Loucy (cell line): ENCODE results near the gene PPP1R27.

Experiments
- H2AFZ ChIP-seq: fragments of 200-600 bp; sonication (generic); 2 replicates; pipeline ENCODE4 v1.6.0; 2016; ENCODE audit warnings: antibody characterized with exemption, mild to moderate bottlenecking, low read length, moderate library complexity
- H3F3A ChIP-seq: fragments of 200-600 bp; 2 replicates; pipeline ENCODE4 v1.6.0; 2016; ENCODE audit warnings: antibody characterized with exemption, low read depth, mild to moderate bottlenecking
- H3K27me3 ChIP-seq: fragments of 200-600 bp; sonication (generic); 2 replicates; pipeline ENCODE4 v1.6.1; 2014; ENCODE audit warnings: low read length, mild to moderate bottlenecking; ENCODE audit not compliant: insufficient read depth, poor library complexity, severe bottlenecking
- H3K36me3 ChIP-seq: fragments of 200-600 bp; sonication (generic); 2 replicates; pipeline ENCODE4 v1.6.1; 2016; ENCODE audit warnings: low read length; ENCODE audit not compliant: insufficient read depth
- H3K4me1 ChIP-seq: fragments of 200-600 bp; sonication (generic); 2 replicates; pipeline ENCODE4 v1.5.1; 2014; ENCODE audit warnings: low read length, mild to moderate bottlenecking; ENCODE audit not compliant: insufficient read depth, poor library complexity, severe bottlenecking
- H3K4me2 ChIP-seq: fragments of 200-600 bp; sonication (generic); 2 replicates; pipeline ENCODE4 v1.6.0; 2014; ENCODE audit warnings: antibody characterized with exemption, low read length, low read depth, mild to moderate bottlenecking; ENCODE audit not compliant: poor library complexity, severe bottlenecking
- H3K4me3 ChIP-seq: fragments of 200-600 bp; sonication (generic); 2 replicates; pipeline ENCODE4 v1.5.1; 2014; ENCODE audit warnings: low read length, mild to moderate bottlenecking, mixed read lengths; ENCODE audit not compliant: poor library complexity, severe bottlenecking
- H3K79me2 ChIP-seq: fragments of 200-600 bp; sonication (generic); 2 replicates; pipeline ENCODE4 v1.6.1; 2014; ENCODE audit warnings: low read length; ENCODE audit not compliant: insufficient read depth
- H3K9ac ChIP-seq: fragments of 200-600 bp; sonication (generic); 2 replicates; pipeline ENCODE4 v1.6.0; 2014; ENCODE audit warnings: mild to moderate bottlenecking, low read depth, low read length, moderate library complexity; ENCODE audit not compliant: poor library complexity, severe bottlenecking
- H3K9me2 ChIP-seq: fragments of 200-600 bp; sonication (generic); replicated peaks from 2 replicates; pipeline ENCODE4 v1.6.1; 2016; ENCODE audit warnings: low read depth, low read length, mixed read lengths
- H3K9me3 ChIP-seq: fragments of 200-600 bp; sonication (generic); 2 replicates; pipeline ENCODE4 v1.6.1; 2014; ENCODE audit warnings: mild to moderate bottlenecking, antibody characterized with exemption, low read length, low read depth; ENCODE audit not compliant: insufficient read depth
- H4K20me1 ChIP-seq: fragments of 200-600 bp; sonication (generic); 2 replicates; pipeline ENCODE4 v1.6.0; 2014; ENCODE audit warnings: antibody characterized with exemption, low read length, mild to moderate bottlenecking; ENCODE audit not compliant: insufficient read depth, poor library complexity, severe bottlenecking
- EZH2phosphoT487 ChIP-seq: fragments of 200-600 bp; IDR thresholded peaks from 2 replicates; pipeline ENCODE4 v1.6.1; 2018; ENCODE audit warnings: antibody characterized with exemption, mild to moderate bottlenecking, moderate library complexity, borderline replicate concordance
- TF ChIP-seq, protein P1 (sequence below): fragments of 200-600 bp; sonication (generic); conservative IDR thresholded peaks from 2 replicates; pipeline ENCODE4 v1.5.1; 2014; ENCODE audit warnings: mild to moderate bottlenecking, antibody characterized with exemption, low read length

PPP1R27 gene

DNA sequence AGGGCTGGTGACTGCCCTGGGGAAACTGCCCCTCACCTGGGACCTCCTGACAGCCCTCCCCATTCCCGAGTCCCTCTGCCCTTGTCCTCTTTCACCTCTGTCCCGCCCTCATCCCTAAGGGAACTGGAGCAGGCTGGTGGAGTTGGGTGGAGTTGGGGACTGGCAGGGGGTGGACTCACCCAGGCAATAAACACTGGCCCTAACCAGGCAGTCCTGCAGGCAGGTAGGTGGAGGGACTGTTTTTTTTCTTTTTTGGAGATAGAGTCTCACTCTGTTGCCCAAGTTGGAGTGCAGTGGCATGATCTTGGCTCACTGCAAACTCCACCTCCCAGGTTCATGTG is 19.2 kb downstream of the PPP1R27 start:
- TF ChIP-seq, protein P1, sequence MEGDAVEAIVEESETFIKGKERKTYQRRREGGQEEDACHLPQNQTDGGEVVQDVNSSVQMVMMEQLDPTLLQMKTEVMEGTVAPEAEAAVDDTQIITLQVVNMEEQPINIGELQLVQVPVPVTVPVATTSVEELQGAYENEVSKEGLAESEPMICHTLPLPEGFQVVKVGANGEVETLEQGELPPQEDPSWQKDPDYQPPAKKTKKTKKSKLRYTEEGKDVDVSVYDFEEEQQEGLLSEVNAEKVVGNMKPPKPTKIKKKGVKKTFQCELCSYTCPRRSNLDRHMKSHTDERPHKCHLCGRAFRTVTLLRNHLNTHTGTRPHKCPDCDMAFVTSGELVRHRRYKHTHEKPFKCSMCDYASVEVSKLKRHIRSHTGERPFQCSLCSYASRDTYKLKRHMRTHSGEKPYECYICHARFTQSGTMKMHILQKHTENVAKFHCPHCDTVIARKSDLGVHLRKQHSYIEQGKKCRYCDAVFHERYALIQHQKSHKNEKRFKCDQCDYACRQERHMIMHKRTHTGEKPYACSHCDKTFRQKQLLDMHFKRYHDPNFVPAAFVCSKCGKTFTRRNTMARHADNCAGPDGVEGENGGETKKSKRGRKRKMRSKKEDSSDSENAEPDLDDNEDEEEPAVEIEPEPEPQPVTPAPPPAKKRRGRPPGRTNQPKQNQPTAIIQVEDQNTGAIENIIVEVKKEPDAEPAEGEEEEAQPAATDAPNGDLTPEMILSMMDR: no peak
- TF ChIP-seq EZH2phosphoT487: no peak
- Histone ChIP-seq H3K4me3 (no peak overlapping the region), H3F3A (no peaks in the 10 kb centered on the region), H3K9me3 (no peaks in the 10 kb centered on the region), H3K9ac (no peak overlapping the region), H2AFZ (no peak overlapping the region), H3K9me2 (no peaks in the 10 kb centered on the region), H3K4me1 (no peaks in the 10 kb centered on the region), H3K36me3 (no peaks in the 10 kb centered on the region), H3K4me2 (no peak overlapping the region), H3K79me2 (no peaks in the 10 kb centered on the region), H4K20me1 (no peaks in the 10 kb centered on the region), H3K27me3 (no peaks in the 10 kb centered on the region)

DNA sequence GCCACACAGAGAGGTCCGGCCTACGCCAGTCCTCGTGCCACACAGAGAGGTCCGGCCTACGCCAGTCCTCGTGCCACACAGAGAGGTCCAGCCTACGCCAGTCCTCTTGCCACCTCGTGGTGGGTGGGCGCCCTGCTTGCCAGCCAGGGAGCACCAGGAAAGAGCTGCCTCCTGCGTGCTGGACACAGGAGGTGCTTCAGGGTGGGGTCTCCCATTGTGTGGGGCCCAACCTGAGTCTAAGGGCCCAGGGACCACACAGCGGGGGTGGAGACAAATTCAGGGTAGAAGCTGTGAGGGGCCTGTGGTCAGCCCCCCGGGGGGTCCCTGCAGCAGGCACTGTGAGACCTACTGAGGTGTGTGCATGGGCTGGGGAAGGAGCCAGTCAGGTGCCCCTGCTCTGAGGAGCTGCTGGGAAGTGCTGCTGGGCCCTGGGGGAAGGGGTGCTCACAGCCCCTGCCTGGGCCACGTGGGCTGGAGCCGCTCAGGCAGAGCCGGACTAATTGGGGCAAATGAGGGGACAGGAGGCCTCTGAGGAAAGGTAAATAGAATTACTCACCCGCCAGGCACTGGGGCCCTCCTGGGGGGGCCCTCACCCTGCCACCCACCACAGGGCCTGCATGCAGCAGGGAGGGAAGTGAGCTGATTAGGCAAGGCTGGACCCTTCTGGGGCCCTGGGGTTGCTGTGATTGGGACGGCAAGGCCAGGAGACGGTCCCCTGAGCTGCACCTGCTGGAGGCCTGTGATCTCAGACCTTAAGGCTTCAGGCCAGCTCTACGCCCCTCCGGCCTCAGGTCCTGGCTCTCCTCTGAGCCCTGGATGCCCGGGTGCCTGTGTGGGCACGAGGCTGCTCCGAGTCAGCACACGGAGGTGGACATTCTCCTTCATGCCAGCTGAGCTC is 19.9 kb downstream of the PPP1R27 start:
- no peak overlapping the region for H3K4me2 ChIP-seq
- no peaks in the 10 kb centered on the region for H3F3A ChIP-seq
- no peaks in the 10 kb centered on the region for H3K9me2 ChIP-seq
- no peak overlapping the region for H3K4me3 ChIP-seq
- H2AFZ ChIP-seq: no peak overlapping the region
- H3K36me3 ChIP-seq: no peaks in the 10 kb centered on the region
- H3K9ac ChIP-seq: no peak overlapping the region
- no peaks in the 10 kb centered on the region for H4K20me1 ChIP-seq
- H3K4me1 ChIP-seq: no peaks in the 10 kb centered on the region
- no peaks in the 10 kb centered on the region for H3K27me3 ChIP-seq
- H3K79me2 ChIP-seq: no peaks in the 10 kb centered on the region
- no peaks in the 10 kb centered on the region for H3K9me3 ChIP-seq
- TF ChIP-seq, protein P1: no peak
- TF ChIP-seq EZH2phosphoT487: no peak

DNA sequence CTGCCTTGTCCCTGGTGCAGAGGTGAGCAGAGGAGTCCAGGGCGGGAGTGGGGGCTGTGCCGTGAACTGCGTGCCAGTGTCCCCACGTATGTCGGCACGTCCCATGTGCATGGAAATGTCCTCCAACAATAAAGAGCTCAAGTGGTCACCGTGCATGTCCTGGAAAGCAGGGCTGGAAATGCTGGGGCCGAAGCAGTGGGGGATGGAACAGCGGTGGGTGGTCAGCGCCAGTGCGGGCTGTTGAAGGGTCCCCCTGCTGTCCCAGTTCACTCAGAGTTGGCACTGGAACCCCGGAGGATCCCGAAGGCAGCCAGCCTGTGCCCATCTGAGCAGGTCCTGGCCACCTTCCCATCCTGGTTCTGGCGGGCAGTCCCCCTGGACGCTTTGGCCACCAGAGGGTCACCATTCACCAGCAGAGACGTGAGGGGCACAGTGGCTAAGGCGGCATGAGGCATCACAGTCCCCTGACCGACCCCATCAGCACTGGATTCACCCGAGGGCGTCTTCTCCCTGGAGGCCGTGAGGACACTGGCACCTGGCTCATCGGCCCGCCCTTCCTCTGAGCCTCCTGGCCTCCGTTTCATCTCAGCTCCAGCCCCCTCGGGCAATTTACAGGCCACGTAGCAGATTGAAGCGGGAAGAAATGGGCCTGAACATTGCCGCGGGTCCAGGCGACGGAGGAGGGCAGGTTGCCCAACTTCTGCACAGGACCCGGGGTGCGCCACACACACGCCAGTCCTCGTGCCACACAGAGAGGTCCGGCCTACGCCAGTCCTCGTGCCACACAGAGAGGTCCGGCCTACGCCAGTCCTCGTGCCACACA is 20.8 kb downstream of the PPP1R27 start:
- H2AFZ ChIP-seq: no peak overlapping the region
- TF ChIP-seq, protein P1: no peak
- no peak for TF ChIP-seq EZH2phosphoT487
- H3F3A ChIP-seq: no peaks in the 10 kb centered on the region
- no peaks in the 10 kb centered on the region for H3K9me3 ChIP-seq
- H3K27me3 ChIP-seq: no peaks in the 10 kb centered on the region
- no peaks in the 10 kb centered on the region for H3K79me2 ChIP-seq
- no peaks in the 10 kb centered on the region for H3K4me1 ChIP-seq
- no peak overlapping the region for H3K4me2 ChIP-seq
- no peak overlapping the region for H3K9ac ChIP-seq
- H4K20me1 ChIP-seq: no peaks in the 10 kb centered on the region
- H3K4me3 ChIP-seq: no peak overlapping the region
- H3K36me3 ChIP-seq: no peaks in the 10 kb centered on the region
- H3K9me2 ChIP-seq: no peaks in the 10 kb centered on the region
